Measurements from ENCODE around the gene RYR1. TPM values are rescaled to one million over a fixed set of nuclear protein-coding genes. Genes with fewer than 3 reads are reported as not detected.

The RYR1 gene
- total and polyA plus RNA-seq, 2 of the 8 experiments (the other 6 are each of a cell fraction or from before 2014, with no cell fraction given): 5.8 to 11.8 TPM

GRCh38 chr19:38385057-38385803 is 48.3 kb upstream of the RYR1 start:
- no peak overlapping the region for H2BK12ac ChIP-seq (ENCODE audit: low read depth, low read length)
- H2BK20ac ChIP-seq (ENCODE audit: low read length): no peak overlapping the region
- TF ChIP-seq POLR2AphosphoS5 (IDR thresholded peaks at IDR 0.05; ENCODE audit: low read depth, low read length): peak; percentile 31; the same call in 1 of the 2 replicates
- TF ChIP-seq RFX5 (IDR thresholded peaks at IDR 0.05; ENCODE audit: borderline replicate concordance, low read depth, low read length): no peak
- WGBS, 2 experiments (ENCODE audit: extremely low coverage in 1 of 2, insufficient coverage in 1 of 2, insufficient read length in 1 of 2, insufficient replicate concordance in 2 of 2, low coverage in 1 of 2, low lambda C conversion rate in 2 of 2, missing lambda C conversion rate in 1 of 2): 87% methylated on average over 37 of the region's 40 CpGs; no CpG with 5 or more reads in 1 of the 2 experiments
- peaks cover 4% of the 10 kb centered on the region; the same call in 1 of the 2 replicates for H3K79me1 ChIP-seq (ENCODE audit: low read depth, low read length)
- H3K4me3 ChIP-seq (ENCODE audit: extremely low read depth in 1 of 4, insufficient read depth in 2 of 4, low read depth in 3 of 4, low read length in 4 of 4): 0 out of 8 replicates have a peak overlapping the region, but pooled peaks of 1 of the 4 experiments have one; percentile 95
- no peaks in the 10 kb centered on the region for H3K27me3 ChIP-seq (replicated peaks in 1 of 4; ENCODE audit: control insufficient read depth in 3 of 4, extremely low read depth in 1 of 4, insufficient read depth in 3 of 4, low read length in 3 of 4)
- H3K23me2 ChIP-seq (ENCODE audit: low read depth, low read length): peaks cover 12% of the 10 kb centered on the region
- H2AFZ ChIP-seq (ENCODE audit: low read length): no peak overlapping the region
- no peak overlapping the region for H4K91ac ChIP-seq (replicated peaks; ENCODE audit: insufficient read length, low read length)
- no peak overlapping the region for H4K8ac ChIP-seq (ENCODE audit: extremely low read depth, insufficient read depth, low read length)
- no peak overlapping the region for H2BK5ac ChIP-seq (ENCODE audit: low read depth, low read length)
- H3K4me2 ChIP-seq (ENCODE audit: insufficient read depth in 1 of 2, low read depth in 2 of 2, low read length in 2 of 2): peak overlapping the region; percentile 82 to 92; a peak in 2 of 4 replicates
- no peak overlapping the region for H3K14ac ChIP-seq (ENCODE audit: insufficient read length)
- H3K18ac ChIP-seq (ENCODE audit: extremely low read depth, low read length): no peak overlapping the region
- ChIA-PET CTCF (ENCODE audit: partially characterized antibody) (interaction anchor here (0.5 to 3.2 kb wide), 23 partner anchors 10 to 339 kb away, joined by 3 to 37 read pairs (median 4); partner anchors contain the start of genes CATSPERG, FAM98C, PPP1R14A and PSMD8), POLR2A (ENCODE audit: partially characterized antibody) (interaction anchor here (0.9 to 3.0 kb wide), 11 partner anchors 9 to 151 kb away, joined by 3 to 12 read pairs (median 3); partner anchors contain the start of gene PSMD8)
- no peak overlapping the region for H3K9ac ChIP-seq (replicated peaks in 1 of 4; ENCODE audit: extremely low read depth in 1 of 4, low read depth in 3 of 4, low read length in 3 of 4)
- H4K20me1 ChIP-seq (replicated peaks in 1 of 2; ENCODE audit: control insufficient read depth in 1 of 2, insufficient read depth in 2 of 2, low read length in 2 of 2): peaks cover 0 to 19% of the 10 kb centered on the region in 2 experiments
- H3K9me3 ChIP-seq (ENCODE audit: insufficient read depth in 2 of 2, low read depth in 1 of 2, low read length in 1 of 2): no peaks in the 10 kb centered on the region
- no peak overlapping the region for H3K23ac ChIP-seq (ENCODE audit: insufficient read length)
- DNase-seq (ENCODE audit: low read depth in 1 of 2, low spot score in 2 of 2): no peak
- H3K56ac ChIP-seq (replicated peaks; ENCODE audit: insufficient read length, low read depth, low read length): no peak overlapping the region
- no peak for FAIRE-seq
- H3K79me2 ChIP-seq (ENCODE audit: control insufficient read depth in 1 of 2, insufficient read depth in 2 of 2, low read length in 2 of 2): peaks cover 0 to 3% of the 10 kb centered on the region in 2 experiments; a peak in 1 of 4 replicates
- H3K4me1 ChIP-seq (replicated peaks in 1 of 4; ENCODE audit: control insufficient read depth in 3 of 4, insufficient read depth in 4 of 4, low read length in 3 of 4): peaks cover 3 to 18% (median 8%) of the 10 kb centered on the region in 4 experiments
- H3K36me3 ChIP-seq (ENCODE audit: control insufficient read depth in 2 of 4, insufficient read depth in 4 of 4, low read length in 3 of 4): peaks cover 14 to 26% (median 22%) of the 10 kb centered on the region in 4 experiments; a peak in 7 of 8 replicates
- H2BK15ac ChIP-seq (ENCODE audit: low read length): no peak overlapping the region
- 0 out of 2 replicates have a peak overlapping the region, but pooled peaks have one; percentile 19 for H2AK5ac ChIP-seq (ENCODE audit: low read depth, low read length)
- H3K4ac ChIP-seq (replicated peaks; ENCODE audit: insufficient read length, low read depth, low read length): no peak overlapping the region
- no peak overlapping the region for H3K27ac ChIP-seq (ENCODE audit: low read depth, low read length)
- H4K5ac ChIP-seq (ENCODE audit: insufficient read length, low read depth, low read length): no peak overlapping the region
- no peak overlapping the region for H2BK120ac ChIP-seq (replicated peaks; ENCODE audit: low read depth, low read length)
